ENCODE data around the gene CELA1. TPM values are rescaled to one million over a fixed set of nuclear protein-coding genes. Genes with fewer than 3 reads are reported as not detected.

Gene CELA1
- total and polyA plus RNA-seq, 10 of the 15 experiments (the other 5 are each of a cell fraction or from before 2014, with no cell fraction given) = not detected

- no peak for TF ChIP-seq E4F1 (IDR thresholded peaks at IDR 0.05; ENCODE audit: borderline replicate concordance, partially characterized antibody)
- peak; percentile 99 for TF ChIP-seq NFIC (IDR thresholded peaks at IDR 0.05; ENCODE audit: low read depth, low read length)
- TF ChIP-seq GABPA (IDR thresholded peaks at IDR 0.05; ENCODE audit: low read depth) = peak; percentile 85
- TF ChIP-seq MYB (IDR thresholded peaks at IDR 0.05; ENCODE audit: borderline replicate concordance, low read depth, low read length) = no peak
- TF ChIP-seq MYC (IDR thresholded peaks at IDR 0.05; ENCODE audit: insufficient read depth, insufficient read length, insufficient replicate concordance, low read length, severe bottlenecking) = no peak
- TF ChIP-seq ZNF207 (IDR thresholded peaks at IDR 0.05; ENCODE audit: borderline replicate concordance) = 0 out of 2 replicates have a peak, but pooled peaks have one; percentile 19
- TF ChIP-seq SMARCA5 (IDR thresholded peaks at IDR 0.05) = 0 out of 2 replicates have a peak, but pooled peaks have one; percentile 38
- peak; percentile 99 for TF ChIP-seq TBL1XR1 (IDR thresholded peaks at IDR 0.05; ENCODE audit: low read depth, low read length)
- TF ChIP-seq DPF2 (IDR thresholded peaks at IDR 0.05) = peak; percentile 95
- TF ChIP-seq PAX8 (IDR thresholded peaks at IDR 0.05) = no peak
- TF ChIP-seq ZNF274 (IDR thresholded peaks at IDR 0.05; ENCODE audit: insufficient read depth, insufficient read length) = no peak
- peak; percentile 75 for TF ChIP-seq JUNB (IDR thresholded peaks at IDR 0.05)
- peak; percentile 84 for TF ChIP-seq NR2F1 (conservative IDR thresholded peaks at IDR 0.05)
- peak; percentile 88 for TF ChIP-seq SP1 (IDR thresholded peaks at IDR 0.05; ENCODE audit: low read depth, low read length)
- TF ChIP-seq WRNIP1 (IDR thresholded peaks at IDR 0.05; ENCODE audit: borderline replicate concordance, low read depth, low read length) = no peak
- no peak for TF ChIP-seq SRF (IDR thresholded peaks at IDR 0.05; ENCODE audit: low read depth in 2 of 2, low read length in 2 of 2)
- TF ChIP-seq KAT2A (conservative IDR thresholded peaks at IDR 0.05; ENCODE audit: control insufficient read depth, low read depth, low read length) = no peak
- TF ChIP-seq TARDBP (IDR thresholded peaks at IDR 0.05; ENCODE audit: borderline replicate concordance) = peak; percentile 79; the same call in 1 of the 2 replicates
- TF ChIP-seq ATF7 (IDR thresholded peaks at IDR 0.05; ENCODE audit: low read depth) = peak; percentile 92
- TF ChIP-seq PBX3 (IDR thresholded peaks at IDR 0.05; ENCODE audit: insufficient replicate concordance, low read depth, low read length) = peak; percentile 24
- TF ChIP-seq CBX5 (IDR thresholded peaks at IDR 0.05; ENCODE audit: low read depth) = peak; percentile 87; the same call in 1 of the 2 replicates
- no peak for TF ChIP-seq ZBTB11 (CRISPR knock-in tag; IDR thresholded peaks at IDR 0.05)
Observed at GRCh38 chr12:51368640-51369517, 22.4 kb upstream of the CELA1 start (continued).
